Skin of body (tissue), 2 donors: ENCODE results near the gene TMEM119. TPM values are rescaled to one million over a fixed set of nuclear protein-coding genes. Genes with fewer than 3 reads are reported as not detected.
A peak's percentile ranks its signal among the peaks of the same experiment; 100 is the strongest.
"Not testable (repeated sequence)": the region's sequence is repeated elsewhere in the genome, so short reads cannot be mapped to it uniquely, and the experiment has no call there.

Source experiments
- DNase-seq: peaks from one replicate; lab custom pipeline; 2025; lab: John Stamatoyannopoulos, UW
- total RNA-seq: library from RNA; depleted of rRNA; stranded (reverse); fragments of >200 nt; gene quantifications from one replicate; pipeline ENCODE4 v1.2.3, GENCODE V29; 2014

Gene TMEM119
- total RNA-seq, 1 donor from 2014 or later: 61.1 TPM

DNA sequence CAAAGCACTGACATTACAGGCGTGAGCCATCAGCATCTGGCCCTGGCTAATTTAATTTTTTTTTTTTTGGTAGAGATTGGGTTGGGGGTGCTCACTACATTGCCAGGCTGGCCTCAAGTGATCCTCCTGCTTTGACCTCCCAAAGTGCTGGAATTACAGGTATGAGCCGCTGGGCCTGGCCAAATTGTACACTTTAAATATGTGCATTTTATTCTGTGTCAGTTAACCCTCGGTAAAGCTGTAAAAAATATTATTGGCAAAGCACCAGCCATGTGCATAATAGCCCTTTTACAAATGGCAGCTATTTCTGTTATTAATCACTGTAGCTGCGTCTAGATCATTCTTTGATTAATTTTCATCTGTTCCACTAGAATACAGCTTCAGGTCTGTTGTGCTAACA lies 12.0 kb downstream of the TMEM119 start:
- no peak for DNase-seq

DNA sequence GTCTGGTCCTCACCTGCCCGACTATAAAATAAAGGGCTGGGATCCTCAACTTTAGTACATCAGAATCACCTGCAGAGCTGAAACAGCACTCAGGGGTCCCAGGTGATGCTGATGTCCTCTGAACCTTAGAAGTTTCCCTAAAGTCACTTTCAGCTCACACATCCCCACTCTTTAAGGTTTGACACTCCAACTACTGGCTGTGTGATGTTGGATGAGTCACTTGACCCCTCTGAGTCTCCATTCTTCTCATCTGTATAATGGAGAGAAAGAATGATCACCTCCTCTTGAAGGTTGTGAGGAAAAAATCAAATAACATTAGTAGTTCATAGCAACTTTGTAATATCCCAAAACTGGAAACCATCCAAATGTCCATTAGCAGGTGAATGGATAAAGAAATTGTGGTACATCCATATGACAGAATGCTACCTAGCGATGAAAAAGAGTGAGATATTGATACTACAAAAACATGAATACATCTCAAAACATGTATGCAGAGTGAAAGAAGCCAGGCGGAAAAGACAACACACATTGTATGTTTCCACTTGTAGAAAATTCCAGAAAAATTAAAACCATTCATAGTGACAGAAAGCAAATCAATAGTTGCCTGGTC lies 13.3 kb downstream of the TMEM119 start:
- DNase-seq: no peak

DNA sequence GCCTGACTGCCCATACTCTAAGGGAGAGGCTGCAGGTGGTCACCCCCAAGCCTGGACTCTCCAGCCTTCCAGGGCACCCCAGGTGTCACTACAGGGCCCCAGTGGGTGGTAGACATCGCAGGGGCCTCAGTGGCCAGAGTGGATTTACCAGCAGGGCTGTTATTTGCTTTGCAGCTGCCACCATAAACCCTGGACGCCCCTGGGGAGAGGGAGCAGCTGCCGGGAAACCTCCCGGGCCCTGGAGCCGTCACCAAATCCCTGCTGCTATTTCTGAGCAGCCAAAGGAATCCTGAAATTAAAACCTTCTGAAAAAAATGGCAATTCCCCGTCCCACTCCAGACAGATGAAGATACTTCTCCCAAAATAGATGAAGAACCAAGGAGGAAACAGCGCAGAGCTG lies 13.9 kb downstream of the TMEM119 start:
- DNase-seq: peak; percentile 66

- no peak for DNase-seq
These were observed 14.7 kb downstream of the TMEM119 start for GRCh38 chr12:108582978-108583770.

- DNase-seq: no peak
These were observed 15.4 kb downstream of the TMEM119 start for GRCh38 chr12:108582509-108582908.

DNA sequence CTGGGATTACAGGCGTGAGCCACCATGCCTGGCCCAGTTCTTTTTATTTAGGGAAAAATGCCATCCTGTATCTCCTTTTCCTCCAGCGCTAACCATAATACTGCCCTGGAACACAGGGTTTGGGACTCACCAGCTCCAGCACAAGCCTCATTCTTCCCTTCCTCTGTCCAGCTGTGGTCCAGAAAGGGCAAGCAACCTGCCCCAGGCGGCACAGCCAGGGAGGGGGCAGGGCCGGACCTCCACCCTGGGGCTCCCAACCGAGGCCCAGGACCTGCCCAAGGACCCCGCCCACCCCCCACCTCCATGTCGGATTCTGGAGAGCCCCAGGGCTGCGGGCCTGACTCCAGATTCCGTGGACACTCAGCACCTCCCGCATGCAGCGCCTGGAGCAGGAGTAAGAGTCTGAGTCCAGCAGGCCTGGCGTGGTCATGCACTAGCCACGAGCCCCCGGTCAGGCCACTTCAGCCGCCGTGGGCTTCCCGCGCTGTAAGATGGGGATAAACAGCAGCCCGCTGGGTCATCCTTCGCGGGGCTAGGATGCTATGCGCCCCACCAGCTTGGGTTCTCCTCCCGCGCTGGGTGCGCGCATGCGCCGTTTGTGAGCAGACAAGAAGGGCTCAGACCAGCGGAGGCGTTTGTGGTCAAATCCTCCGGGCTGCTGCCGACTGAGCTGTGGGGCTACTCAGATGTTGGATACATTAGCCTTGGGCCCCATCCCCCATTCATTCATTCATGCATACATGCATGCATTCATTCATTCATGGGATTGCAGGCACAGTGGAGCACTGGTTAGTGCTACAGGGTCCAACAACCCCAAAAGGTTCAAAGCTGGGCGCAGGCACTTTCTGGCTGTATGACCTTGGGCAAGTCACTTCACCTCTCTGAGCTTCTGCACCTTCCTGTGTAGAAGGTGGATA lies 16.3 kb downstream of the TMEM119 start:
- no peak for DNase-seq

GRCh38 chr12:108580531-108580930 lies 17.4 kb downstream of the TMEM119 start:
- peak; percentile 16 for DNase-seq

GRCh38 chr12:108578813-108579212 lies 19.1 kb downstream of the TMEM119 start:
- DNase-seq: no peak

DNA sequence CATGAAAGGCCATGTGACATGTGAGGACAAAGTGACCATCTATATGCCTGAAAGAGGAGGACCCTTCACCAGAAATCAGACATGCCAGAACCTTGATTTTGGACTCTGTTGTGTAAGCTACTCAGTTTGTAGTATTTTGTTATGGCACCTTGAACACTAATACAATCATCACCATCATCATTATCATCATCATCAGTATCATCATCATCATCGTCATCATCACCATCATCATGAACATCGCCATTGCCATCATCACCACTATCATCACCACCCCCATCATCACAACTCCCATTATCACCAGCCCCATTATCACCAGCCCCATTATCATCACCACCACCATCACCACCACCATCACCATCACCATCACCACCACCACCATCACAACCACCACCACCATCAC lies 19.6 kb downstream of the TMEM119 start:
- DNase-seq: no peak

GRCh38 chr12:108577458-108577857 lies 20.4 kb downstream of the TMEM119 start:
- no peak for DNase-seq

DNA sequence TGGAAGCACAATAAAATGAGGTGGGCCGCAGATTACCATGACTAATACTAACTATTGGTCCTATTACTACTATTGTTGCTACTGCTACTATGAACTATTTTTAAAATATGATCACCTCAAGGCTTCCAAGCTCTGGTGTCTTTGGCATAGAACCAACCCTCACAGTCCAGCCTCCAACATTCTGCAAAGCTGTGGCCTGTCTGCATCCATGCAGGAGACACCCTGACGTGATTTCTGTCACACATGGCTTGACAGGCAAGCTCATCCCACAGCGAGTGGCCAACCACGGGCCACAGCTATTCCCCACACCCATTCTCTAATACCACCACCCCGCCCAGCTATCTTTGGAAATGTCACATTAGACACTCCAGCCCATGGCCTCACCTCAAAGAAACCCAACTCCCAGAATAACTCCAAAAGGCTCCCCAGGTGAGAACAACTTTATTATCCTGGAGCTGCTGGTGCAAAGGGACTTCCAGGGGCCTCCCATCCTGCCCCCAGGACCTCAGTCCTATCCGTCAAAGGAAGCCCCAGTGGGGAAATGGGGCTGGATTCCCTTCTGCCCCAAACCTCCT lies 21.1 kb downstream of the TMEM119 start:
- DNase-seq: no peak

GRCh38 chr12:108575199-108575912 lies 22.5 kb downstream of the TMEM119 start:
- DNase-seq: no peak

- not testable (repeated sequence) for DNase-seq
These were observed 23.6 kb downstream of the TMEM119 start for GRCh38 chr12:108574276-108574675.

- DNase-seq: no peak
These were observed 24.6 kb downstream of the TMEM119 start for GRCh38 chr12:108573317-108573716.

DNA sequence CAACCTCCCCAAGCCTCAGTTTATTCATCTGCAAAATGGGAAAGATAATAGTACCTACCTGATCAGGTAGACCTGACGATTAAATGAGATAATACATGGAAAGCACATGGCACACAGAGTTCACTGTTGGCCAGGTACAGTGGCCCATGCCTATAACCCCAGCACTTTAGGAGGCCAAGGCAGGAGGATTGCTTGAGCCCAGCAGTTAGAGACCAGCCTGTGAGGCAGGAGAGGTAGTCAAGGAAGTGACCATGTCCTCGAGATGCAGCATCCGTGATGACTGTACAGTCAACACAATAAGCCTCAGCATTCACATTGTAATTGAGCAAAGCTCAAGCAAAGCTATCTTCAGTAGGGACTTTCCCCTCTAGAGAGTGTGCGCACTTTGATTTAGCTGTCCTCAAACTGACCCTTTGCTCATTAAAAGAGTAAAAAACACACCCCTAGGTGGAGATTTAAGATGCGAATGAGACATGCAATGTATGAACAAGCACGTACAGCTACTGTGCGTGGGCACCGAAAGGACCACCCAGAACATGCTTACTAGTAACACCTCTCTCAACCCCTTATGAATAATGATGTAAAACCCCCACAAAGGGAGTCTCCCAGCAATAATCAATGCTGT lies 25.6 kb downstream of the TMEM119 start:
- no peak for DNase-seq

DNA sequence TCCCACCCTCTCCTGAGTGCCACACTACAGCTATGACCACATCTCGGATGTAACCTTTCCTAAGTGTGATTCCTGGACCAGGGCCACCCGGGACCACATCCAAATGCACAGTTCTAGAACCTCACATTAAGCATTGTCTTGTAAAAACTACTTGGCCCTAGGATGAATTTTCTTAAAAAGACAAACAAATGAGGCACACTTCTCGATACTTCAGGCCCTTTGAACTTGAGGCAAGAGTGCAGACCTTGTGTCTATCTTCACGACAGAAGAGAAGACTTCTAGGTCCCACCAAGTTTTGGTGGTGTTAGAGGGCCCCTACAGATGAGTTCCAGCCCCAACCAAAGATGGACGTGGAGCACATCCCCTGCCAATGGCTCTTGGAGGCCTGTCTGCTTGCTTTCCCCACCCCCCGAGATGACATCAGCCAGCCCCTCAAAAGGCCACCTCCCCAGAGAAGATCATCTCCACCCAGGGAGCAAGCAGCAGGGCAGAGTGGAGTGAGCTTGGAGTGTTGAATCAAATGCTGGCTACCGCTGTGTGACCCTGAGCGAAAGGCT lies 26.2 kb downstream of the TMEM119 start:
- DNase-seq: no peak

- DNase-seq: peak; percentile 49
These were observed 26.9 kb downstream of the TMEM119 start for GRCh38 chr12:108570743-108571608.

GRCh38 chr12:108568338-108569154 lies 29.3 kb downstream of the TMEM119 start:
- DNase-seq: no peak
